Activated B cell treated with CpG ODN at 0.5 μM for 24 hours (primary cell): ENCODE results near the gene PDE4B. TPM values are rescaled to one million over a fixed set of nuclear protein-coding genes. Genes with fewer than 3 reads are reported as not detected.

ENCODE experiments used
- ATAC-seq: fragments of 200-7000 bp; cut with Tn5 transposase; one replicate; pipeline ENCODE4 v1.10.0; 2021; ENCODE audit warnings: low read depth, mild to moderate bottlenecking, moderate library complexity
- CTCF ChIA-PET: fragments of 350-600 bp; sonication (Branson Sonifier 250); formaldehyde crosslinking; loops from one replicate; lab custom pipeline; 2021; ENCODE audit warnings: antibody characterized with exemption; lab: Charles Lee
- POLR2A ChIA-PET: fragments of 350-600 bp; sonication (Branson Sonifier 250); formaldehyde crosslinking; loops from one replicate; lab custom pipeline; 2021; ENCODE audit warnings: antibody characterized with exemption; lab: Charles Lee
- DNase-seq: peaks from one replicate; pipeline ENCODE4 v3.0.0; 2022
- H3K27ac Mint-ChIP-seq: one replicate; pipeline ENCODE4 v1.8.0; 2020; ENCODE audit warnings: mixed read lengths
- H3K27me3 Mint-ChIP-seq: one replicate; pipeline ENCODE4 v1.8.0; 2021; ENCODE audit warnings: mixed read lengths
- H3K36me3 Mint-ChIP-seq: one replicate; pipeline ENCODE4 v1.8.0; 2021; ENCODE audit warnings: low read depth, mixed read lengths
- H3K4me1 Mint-ChIP-seq: one replicate; pipeline ENCODE4 v1.8.0; 2021; ENCODE audit warnings: mixed read lengths
- H3K4me3 Mint-ChIP-seq: one replicate; pipeline ENCODE4 v1.8.0; 2020; ENCODE audit warnings: mild to moderate bottlenecking, mixed read lengths
- H3K9me3 Mint-ChIP-seq: one replicate; pipeline ENCODE4 v1.8.0; 2020; ENCODE audit warnings: mixed read lengths
- intact Hi-C: fragments of 100-400 bp; cut with micrococcal nuclease; formaldehyde crosslinking; loops from one replicate; pipeline ENCODE4 v1.15.1; 2024
- total RNA-seq: library from RNA; stranded (reverse); gene quantifications from 2 replicates; pipeline ENCODE4 v1.2.3, GENCODE V29; 2022
- TF ChIP-seq, protein P1 (sequence below): fragments of 200-600 bp; IDR thresholded peaks from one replicate; pipeline ENCODE4 v1.8.0; 2022; ENCODE audit warnings: antibody characterized with exemption, mild to moderate bottlenecking

The PDE4B gene
- total RNA-seq, 1 donor from 2014 or later: 84.1 TPM

DNA sequence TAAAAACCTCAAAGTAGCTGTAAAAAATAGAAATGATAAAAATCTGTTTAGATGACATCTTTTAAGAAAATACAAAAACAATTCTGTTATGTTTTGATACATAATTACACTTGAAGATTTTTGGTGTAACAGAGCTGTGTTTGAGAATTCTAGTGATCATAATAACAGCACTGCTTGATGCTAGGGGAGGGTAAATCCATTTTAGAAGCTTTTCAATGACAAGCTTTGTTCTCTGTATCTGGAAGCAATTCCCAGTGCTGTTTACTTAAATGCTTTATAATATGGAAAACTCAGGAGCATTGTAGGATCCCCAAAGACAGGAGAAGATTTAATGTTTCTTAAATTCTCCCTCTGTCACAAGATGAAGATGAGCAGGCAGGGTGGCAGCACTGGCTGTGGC, 359.3 kb downstream of the PDE4B start:
- Mint-ChIP-seq H3K9me3 (no peaks in the 10 kb centered on the region), H3K27me3 (peaks cover 11% of the 10 kb centered on the region), H3K4me1 (no peaks in the 10 kb centered on the region), H3K27ac (no peak overlapping the region), H3K36me3 (no peaks in the 10 kb centered on the region), H3K4me3 (no peak overlapping the region)
- TF ChIP-seq, protein P1, sequence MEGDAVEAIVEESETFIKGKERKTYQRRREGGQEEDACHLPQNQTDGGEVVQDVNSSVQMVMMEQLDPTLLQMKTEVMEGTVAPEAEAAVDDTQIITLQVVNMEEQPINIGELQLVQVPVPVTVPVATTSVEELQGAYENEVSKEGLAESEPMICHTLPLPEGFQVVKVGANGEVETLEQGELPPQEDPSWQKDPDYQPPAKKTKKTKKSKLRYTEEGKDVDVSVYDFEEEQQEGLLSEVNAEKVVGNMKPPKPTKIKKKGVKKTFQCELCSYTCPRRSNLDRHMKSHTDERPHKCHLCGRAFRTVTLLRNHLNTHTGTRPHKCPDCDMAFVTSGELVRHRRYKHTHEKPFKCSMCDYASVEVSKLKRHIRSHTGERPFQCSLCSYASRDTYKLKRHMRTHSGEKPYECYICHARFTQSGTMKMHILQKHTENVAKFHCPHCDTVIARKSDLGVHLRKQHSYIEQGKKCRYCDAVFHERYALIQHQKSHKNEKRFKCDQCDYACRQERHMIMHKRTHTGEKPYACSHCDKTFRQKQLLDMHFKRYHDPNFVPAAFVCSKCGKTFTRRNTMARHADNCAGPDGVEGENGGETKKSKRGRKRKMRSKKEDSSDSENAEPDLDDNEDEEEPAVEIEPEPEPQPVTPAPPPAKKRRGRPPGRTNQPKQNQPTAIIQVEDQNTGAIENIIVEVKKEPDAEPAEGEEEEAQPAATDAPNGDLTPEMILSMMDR: no peak
- ChIA-PET CTCF (no interaction called here), POLR2A (no interaction called here)
- intact Hi-C loops: no loop called here
- DNase-seq: no peak
- no peak for ATAC-seq

DNA sequence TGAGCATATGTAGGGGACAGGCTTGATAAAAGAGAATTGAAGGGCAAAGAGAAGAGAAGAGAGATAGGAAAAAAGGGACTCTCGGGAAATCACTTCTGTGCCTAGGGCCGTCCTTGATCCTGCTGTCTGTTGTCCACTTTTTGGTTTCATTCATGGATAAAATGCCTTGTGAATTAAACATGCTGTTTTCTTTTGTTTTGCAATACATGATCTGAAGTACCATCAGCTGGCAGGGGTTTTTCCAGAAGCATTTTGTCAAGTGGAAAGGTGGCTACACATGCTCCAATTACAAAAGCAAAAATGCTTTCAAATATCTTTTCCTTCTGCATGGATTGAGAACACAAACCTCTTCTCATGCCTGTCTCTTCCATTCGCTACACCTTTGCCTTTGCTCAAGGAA, 361.7 kb downstream of the PDE4B start:
- no peak overlapping the region for H3K27ac Mint-ChIP-seq
- no peak for DNase-seq
- POLR2A ChIA-PET: no interaction called here

DNA sequence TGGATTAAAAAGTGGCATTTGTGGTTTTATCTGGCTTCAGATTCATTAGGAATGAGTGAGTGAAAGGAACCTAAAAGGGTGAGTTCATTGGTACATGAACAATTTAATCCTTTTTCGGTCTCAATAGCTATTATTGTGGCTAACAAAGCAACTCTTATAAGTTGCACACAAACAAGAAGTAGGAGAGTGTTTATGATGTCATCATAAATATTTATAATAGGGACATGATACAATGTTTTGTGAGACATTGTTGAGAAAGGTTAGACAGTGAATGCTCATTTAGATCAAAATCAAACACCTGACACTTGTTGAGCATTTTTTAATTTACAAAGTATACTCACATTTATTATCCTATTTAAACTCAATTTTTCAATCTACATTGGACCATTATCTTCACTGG, 363.4 kb downstream of the PDE4B start:
- H3K36me3 Mint-ChIP-seq: no peaks in the 10 kb centered on the region
- ATAC-seq (no peak), DNase-seq (no peak)
- intact Hi-C loops: no loop called here
- H3K27ac Mint-ChIP-seq: no peak overlapping the region
- ChIA-PET POLR2A (no interaction called here), CTCF (no interaction called here)
- no peak overlapping the region for H3K4me3 Mint-ChIP-seq
- no peaks in the 10 kb centered on the region for H3K9me3 Mint-ChIP-seq
- peaks cover 17% of the 10 kb centered on the region for H3K27me3 Mint-ChIP-seq
- no peaks in the 10 kb centered on the region for H3K4me1 Mint-ChIP-seq
- TF ChIP-seq, protein P1: no peak

More for the DNA sequence above, 361.7 kb downstream of the PDE4B start:
- TF ChIP-seq, protein P1: no peak
- no peaks in the 10 kb centered on the region for H3K4me1 Mint-ChIP-seq
- no peak for ATAC-seq
- no peaks in the 10 kb centered on the region for H3K36me3 Mint-ChIP-seq
- CTCF ChIA-PET: no interaction called here
- H3K9me3 Mint-ChIP-seq: no peaks in the 10 kb centered on the region
- intact Hi-C loops: no loop called here
- H3K4me3 Mint-ChIP-seq: no peak overlapping the region
- peaks cover 11% of the 10 kb centered on the region for H3K27me3 Mint-ChIP-seq

DNA sequence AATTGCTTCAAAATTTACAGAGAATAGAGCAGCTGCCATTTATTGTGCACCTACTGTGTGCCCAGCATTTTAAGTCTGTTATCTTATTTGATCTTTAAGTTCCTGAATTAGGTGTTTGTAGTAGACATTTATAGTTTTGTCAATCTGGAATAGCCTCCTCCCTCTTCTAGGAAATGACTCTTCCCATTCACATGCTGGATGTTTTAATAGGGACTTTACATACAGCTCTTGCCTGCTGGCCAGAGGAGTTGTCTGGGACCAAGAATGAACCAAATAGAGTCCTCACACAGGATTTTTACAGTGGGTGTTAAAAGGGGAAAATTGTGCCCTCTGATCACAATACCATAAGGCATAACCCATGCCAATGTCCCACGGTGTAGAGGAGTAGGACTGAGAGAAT, 367.1 kb downstream of the PDE4B start:
- no peak overlapping the region for H3K27ac Mint-ChIP-seq
- ATAC-seq (no peak), DNase-seq (no peak)
- no peaks in the 10 kb centered on the region for H3K9me3 Mint-ChIP-seq
- CTCF ChIA-PET: no interaction called here
- POLR2A ChIA-PET: no interaction called here
- H3K4me3 Mint-ChIP-seq: no peak overlapping the region
- no peaks in the 10 kb centered on the region for H3K36me3 Mint-ChIP-seq
- intact Hi-C loops: no loop called here
- TF ChIP-seq, protein P1: no peak
- peaks cover 12% of the 10 kb centered on the region for H3K27me3 Mint-ChIP-seq
- H3K4me1 Mint-ChIP-seq: no peaks in the 10 kb centered on the region

DNA sequence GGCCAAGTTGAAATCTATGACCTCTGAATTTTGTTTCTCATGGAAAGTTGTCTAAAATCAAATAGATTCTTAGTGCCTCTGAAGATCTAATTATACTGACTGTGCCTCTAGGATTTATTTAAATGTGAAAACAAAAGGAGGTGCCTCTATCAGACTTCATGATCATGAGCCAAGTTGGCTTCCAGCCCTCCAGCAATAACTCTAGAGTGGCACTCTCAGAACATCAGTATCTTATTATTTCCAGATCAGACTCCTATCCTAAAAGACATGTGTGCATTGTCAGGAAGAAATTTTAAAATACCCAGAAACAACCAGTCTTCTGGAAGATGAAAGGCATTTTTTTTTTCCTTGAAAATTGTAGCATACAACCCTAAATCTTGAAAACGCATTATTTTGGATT, 368.0 kb downstream of the PDE4B start:
- POLR2A ChIA-PET: no interaction called here
- no peaks in the 10 kb centered on the region for H3K9me3 Mint-ChIP-seq
- no peak overlapping the region for H3K27ac Mint-ChIP-seq
- H3K27me3 Mint-ChIP-seq: peaks cover 12% of the 10 kb centered on the region
- DNase-seq: no peak
- CTCF ChIA-PET: no interaction called here
- TF ChIP-seq, protein P1: no peak
- intact Hi-C loops: no loop called here
- H3K4me1 Mint-ChIP-seq: no peaks in the 10 kb centered on the region
- no peak for ATAC-seq
- no peaks in the 10 kb centered on the region for H3K36me3 Mint-ChIP-seq
- H3K4me3 Mint-ChIP-seq: no peak overlapping the region
